DOHH2 (cell line): ENCODE data around the gene KMT5C.

Source experiments
- H3F3A ChIP-seq: fragments of 200-600 bp; sonication (generic), shearing (Covaris generic); 2 replicates; pipeline ENCODE4 v1.6.0; 2016; ENCODE audit warnings: antibody characterized with exemption, mild to moderate bottlenecking; ENCODE audit not compliant: control insufficient read depth, insufficient read depth
- H3K27ac ChIP-seq: fragments of 200-600 bp; sonication (generic); 2 replicates; pipeline ENCODE4 v1.5.1; 2014; ENCODE audit warnings: low read depth, mild to moderate bottlenecking, low read length, moderate library complexity
- H3K27me3 ChIP-seq: fragments of 200-600 bp; sonication (generic); 2 replicates; pipeline ENCODE4 v1.6.1; 2014; ENCODE audit warnings: mild to moderate bottlenecking, low read length, mixed read lengths; ENCODE audit not compliant: control insufficient read depth
- H3K36me3 ChIP-seq: fragments of 200-600 bp; sonication (generic); 2 replicates; pipeline ENCODE4 v1.6.1; 2014; ENCODE audit warnings: mild to moderate bottlenecking, low read length, moderate library complexity, mixed read lengths; ENCODE audit not compliant: control insufficient read depth
- H3K4me1 ChIP-seq: fragments of 200-600 bp; sonication (generic); 2 replicates; pipeline ENCODE4 v1.6.1; 2014; ENCODE audit warnings: mild to moderate bottlenecking, low read length, mixed read lengths; ENCODE audit not compliant: control insufficient read depth
- H3K4me2 ChIP-seq: fragments of 200-600 bp; sonication (generic); 2 replicates; pipeline ENCODE4 v1.6.0; 2014; ENCODE audit warnings: mild to moderate bottlenecking, low read length, moderate library complexity
- H3K4me3 ChIP-seq: fragments of 200-600 bp; sonication (generic); 2 replicates; pipeline ENCODE4 v1.5.1; 2014; ENCODE audit warnings: mild to moderate bottlenecking, low read length, mixed read lengths
- H3K79me2 ChIP-seq: fragments of 200-600 bp; sonication (generic); 2 replicates; pipeline ENCODE4 v1.6.1; 2014; ENCODE audit warnings: mild to moderate bottlenecking, low read length, mixed read lengths; ENCODE audit not compliant: control insufficient read depth
- H3K9me2 ChIP-seq: fragments of 200-600 bp; sonication (generic); replicated peaks from 2 replicates; pipeline ENCODE4 v1.6.1; 2014; ENCODE audit warnings: mild to moderate bottlenecking, low read length, mixed read lengths; ENCODE audit not compliant: control insufficient read depth
- H3K9me3 ChIP-seq: fragments of 200-600 bp; sonication (generic); 2 replicates; pipeline ENCODE4 v1.6.1; 2014; ENCODE audit warnings: antibody characterized with exemption, low read length, mixed read lengths; ENCODE audit not compliant: control insufficient read depth, insufficient read depth
- H4K20me1 ChIP-seq: fragments of 200-600 bp; sonication (generic); 2 replicates; pipeline ENCODE4 v1.6.0; 2014; ENCODE audit warnings: low read depth, mild to moderate bottlenecking, antibody characterized with exemption, low read length, moderate library complexity; ENCODE audit not compliant: control insufficient read depth, insufficient read depth
- CTCF ChIP-seq: fragments of 200-600 bp; sonication (generic); IDR thresholded peaks from one replicate; pipeline ENCODE4 v1.5.1; 2014; ENCODE audit warnings: antibody characterized with exemption, mild to moderate bottlenecking, low read depth, low read length; ENCODE audit not compliant: poor library complexity, severe bottlenecking
- EZH2phosphoT487 ChIP-seq: fragments of 200-600 bp; sonication (generic); IDR thresholded peaks from 2 replicates; pipeline ENCODE4 v1.6.1; 2017; ENCODE audit warnings: borderline replicate concordance, mild to moderate bottlenecking, antibody characterized with exemption, low read length, moderate library complexity, mixed read lengths

KMT5C gene

GRCh38 chr19:55346725-55347441, 7.2 kb downstream of the KMT5C start:
- peaks cover under 1% of the 10 kb centered on the region for H3K79me2 ChIP-seq
- H3K4me3 ChIP-seq: no peak overlapping the region
- peaks cover 4% of the 10 kb centered on the region for H3K27me3 ChIP-seq
- no peaks in the 10 kb centered on the region for H3K9me3 ChIP-seq
- no peak overlapping the region for H3K27ac ChIP-seq
- no peaks in the 10 kb centered on the region for H3F3A ChIP-seq
- TF ChIP-seq CTCF (no peak), EZH2phosphoT487 (no peak)
- H3K4me2 ChIP-seq: no peak overlapping the region
- no peaks in the 10 kb centered on the region for H4K20me1 ChIP-seq
- H3K9me2 ChIP-seq: no peaks in the 10 kb centered on the region
- H3K4me1 ChIP-seq: no peaks in the 10 kb centered on the region
- H3K36me3 ChIP-seq: peaks cover 13% of the 10 kb centered on the region

DNA sequence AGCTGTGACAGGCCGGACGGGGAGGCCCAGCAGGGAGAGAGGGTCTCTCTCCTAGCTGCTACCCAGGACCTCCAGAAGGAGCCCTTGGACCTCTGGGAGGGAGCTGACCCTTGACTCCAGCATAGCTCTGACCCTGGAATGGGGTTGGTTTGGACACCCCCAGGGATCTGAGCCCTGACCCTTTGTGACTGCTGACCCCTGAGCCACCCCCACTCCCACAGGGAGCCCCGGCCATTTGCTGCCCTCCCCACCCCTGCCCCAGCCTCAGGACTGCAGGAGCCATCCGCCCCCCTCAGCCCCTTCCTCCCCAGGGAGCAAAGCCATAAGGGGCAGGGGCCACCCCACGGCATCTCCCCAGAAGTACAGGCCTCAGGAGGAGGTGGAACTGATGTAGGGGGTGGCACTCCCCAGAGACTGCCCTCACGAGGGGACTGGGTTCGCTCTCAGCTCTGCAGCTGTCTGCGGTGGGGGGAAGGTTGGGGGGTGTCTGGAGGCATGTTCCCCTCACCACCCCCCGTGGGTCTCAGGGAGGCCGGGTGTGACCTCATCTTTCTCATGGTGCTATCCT, 7.8 kb downstream of the KMT5C start:
- Histone ChIP-seq H3K36me3 (peaks cover 6% of the 10 kb centered on the region), H3K4me2 (no peak overlapping the region), H4K20me1 (no peaks in the 10 kb centered on the region), H3K27ac (no peak overlapping the region), H3K4me1 (no peaks in the 10 kb centered on the region), H3F3A (no peaks in the 10 kb centered on the region), H3K4me3 (no peak overlapping the region), H3K9me2 (no peaks in the 10 kb centered on the region), H3K79me2 (no peaks in the 10 kb centered on the region), H3K27me3 (peaks cover 10% of the 10 kb centered on the region), H3K9me3 (no peaks in the 10 kb centered on the region)
- TF ChIP-seq EZH2phosphoT487 (no peak), CTCF (no peak)

DNA sequence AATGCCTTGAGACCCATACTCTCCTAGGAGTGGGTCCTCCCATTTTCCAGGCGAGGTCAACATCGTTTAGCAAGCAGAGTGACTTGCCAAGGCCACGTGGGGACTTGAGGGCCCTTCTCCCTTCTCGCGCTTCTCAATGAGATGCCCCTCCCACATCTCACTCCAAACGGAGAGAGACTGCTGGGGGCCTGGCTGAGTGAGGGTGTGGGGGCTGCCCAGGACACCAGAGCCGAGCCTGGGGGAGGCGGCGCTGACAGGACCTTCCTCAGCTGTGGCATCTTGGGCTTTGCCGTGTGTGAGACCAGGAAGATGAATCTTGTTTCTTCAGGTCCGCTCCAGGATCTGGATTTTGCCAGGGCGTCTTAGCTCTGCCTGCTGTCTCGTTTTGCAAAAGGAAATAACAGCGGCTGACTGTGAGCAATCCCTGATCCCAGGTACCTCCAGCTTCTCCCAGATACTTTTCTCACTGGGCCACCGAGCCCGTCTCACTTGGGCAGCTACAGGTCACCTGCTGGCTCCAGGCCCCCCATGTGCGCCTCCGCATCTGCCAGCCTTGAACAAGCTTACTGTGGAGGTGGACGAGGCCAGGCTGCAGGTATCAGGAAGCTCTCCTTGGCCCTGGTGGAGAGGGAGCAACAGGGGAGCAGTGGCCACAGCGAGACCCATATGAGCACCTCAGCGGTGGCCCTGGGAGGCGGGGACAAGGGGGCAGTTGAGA, 8.8 kb downstream of the KMT5C start:
- H3K27me3 ChIP-seq: peaks cover 19% of the 10 kb centered on the region
- no peaks in the 10 kb centered on the region for H3K79me2 ChIP-seq
- no peak for TF ChIP-seq EZH2phosphoT487
- TF ChIP-seq CTCF: no peak
- H3K4me2 ChIP-seq: no peak overlapping the region
- peaks cover 2% of the 10 kb centered on the region for H3K4me1 ChIP-seq
- H3K9me3 ChIP-seq: no peaks in the 10 kb centered on the region
- H3K27ac ChIP-seq: no peak overlapping the region
- H3K9me2 ChIP-seq: no peaks in the 10 kb centered on the region
- H3F3A ChIP-seq: no peaks in the 10 kb centered on the region
- no peaks in the 10 kb centered on the region for H3K36me3 ChIP-seq
- no peaks in the 10 kb centered on the region for H4K20me1 ChIP-seq
- H3K4me3 ChIP-seq: no peak overlapping the region
